Activated T-helper 1 cell treated with anti-CD3 and anti-CD28 coated beads, Interleukin-12 subunit alpha, Interleukin-12 subunit beta, Interleukin-2, Interleukin-4 antibody, amounts not matched to agents 30 ng/mL and 10 ng/mL and 1 ng/mL, durations not matched to agents 14 hours and 24 hours and 36 hours (primary cell): ENCODE data around the gene FANCM. TPM values are rescaled to one million over a fixed set of nuclear protein-coding genes. Genes with fewer than 3 reads are reported as not detected.
A peak's percentile ranks its signal among the peaks of the same experiment; 100 is the strongest.
"Not testable (repeated sequence)": the region's sequence is repeated elsewhere in the genome, so short reads cannot be mapped to it uniquely, and the experiment has no call there.

Experiments
- DNase-seq: peaks from one replicate; pipeline ENCODE4 v3.0.0; 2021; ENCODE audit warnings: low spot score
- H3K27ac Mint-ChIP-seq: one replicate; pipeline ENCODE4 v1.8.0; 2021; ENCODE audit warnings: mild to moderate bottlenecking, mixed read lengths
- H3K27me3 Mint-ChIP-seq: one replicate; pipeline ENCODE4 v1.8.0; 2022; ENCODE audit warnings: mild to moderate bottlenecking, moderate library complexity, mixed read lengths; ENCODE audit not compliant: insufficient read depth
- H3K36me3 Mint-ChIP-seq: one replicate; pipeline ENCODE4 v1.8.0; 2021; ENCODE audit warnings: low read depth, mixed read lengths
- H3K4me1 Mint-ChIP-seq: one replicate; pipeline ENCODE4 v1.8.0; 2021; ENCODE audit warnings: low read depth, mixed read lengths
- H3K4me3 Mint-ChIP-seq: one replicate; pipeline ENCODE4 v1.8.0; 2021; ENCODE audit warnings: mild to moderate bottlenecking, moderate library complexity, mixed read lengths
- H3K9me3 Mint-ChIP-seq: one replicate; pipeline ENCODE4 v1.8.0; 2021; ENCODE audit warnings: mixed read lengths
- intact Hi-C: fragments of 100-400 bp; cut with micrococcal nuclease; formaldehyde crosslinking; loops from one replicate; pipeline ENCODE4 v1.15.1; 2024
- total RNA-seq: library from RNA; stranded (reverse); gene quantifications from 2 replicates; pipeline ENCODE4 v1.2.3, GENCODE V29; 2022

The FANCM gene
- total RNA-seq, 1 donor from 2014 or later: 15.8 TPM

DNA sequence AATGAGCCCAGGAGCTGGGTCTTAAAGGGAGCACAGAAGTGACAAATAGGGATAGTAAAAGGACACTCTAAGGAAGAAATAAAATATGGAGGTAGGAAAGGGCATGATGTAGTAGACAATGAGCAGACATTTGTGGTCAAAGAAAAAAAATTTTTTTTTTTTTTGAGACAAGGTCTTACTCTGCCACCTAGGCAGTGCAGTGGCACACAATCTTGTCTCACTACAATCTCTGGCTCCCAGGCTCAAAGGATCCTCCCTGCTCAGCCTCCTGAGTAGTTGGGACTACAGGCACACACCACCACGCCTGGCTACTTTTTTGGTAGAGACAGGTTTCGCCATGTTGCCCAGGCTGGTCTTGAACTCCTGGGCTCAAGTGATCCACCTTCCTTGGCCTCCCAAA is 10.0 kb upstream of the FANCM start:
- peaks cover 38% of the 10 kb centered on the region for H3K36me3 Mint-ChIP-seq
- no peaks in the 10 kb centered on the region for H3K27me3 Mint-ChIP-seq
- H3K27ac Mint-ChIP-seq: no peak overlapping the region
- DNase-seq: no peak
- H3K4me3 Mint-ChIP-seq: no peak overlapping the region
- H3K9me3 Mint-ChIP-seq: peaks cover 2% of the 10 kb centered on the region
- intact Hi-C loops: no loop called here
- H3K4me1 Mint-ChIP-seq: no peaks in the 10 kb centered on the region

DNA sequence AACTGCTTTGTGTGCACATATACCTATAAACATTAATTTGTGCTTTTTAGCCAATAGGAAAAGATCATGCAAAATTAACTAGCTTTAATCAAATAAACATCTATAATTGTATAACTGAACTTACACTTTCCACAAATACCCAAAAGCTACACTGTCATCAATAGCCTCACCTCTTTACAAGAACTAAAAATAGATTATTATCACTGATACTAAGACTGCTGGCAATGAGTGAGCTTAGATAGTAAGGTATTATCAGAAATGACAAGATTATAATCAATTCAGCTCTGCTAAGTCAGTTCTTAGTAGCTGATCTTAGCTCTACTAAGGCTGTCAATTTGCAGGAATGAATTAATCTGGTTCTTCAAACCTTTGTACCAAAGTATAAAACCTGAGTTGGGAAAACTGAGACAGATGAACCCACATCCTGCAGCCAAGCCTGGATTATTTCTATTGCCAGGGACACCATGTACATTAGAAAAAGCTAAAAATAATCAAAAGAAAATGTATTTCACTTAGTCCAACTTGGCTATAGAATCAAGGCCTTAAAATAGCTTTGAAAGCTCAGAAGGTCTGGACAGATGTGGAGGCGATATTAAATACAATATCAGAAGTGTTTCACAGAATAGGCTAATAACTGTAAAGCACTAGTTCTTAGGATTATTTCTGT is 6.6 kb upstream of the FANCM start:
- H3K4me3 Mint-ChIP-seq: no peak overlapping the region
- no peak overlapping the region for H3K27ac Mint-ChIP-seq
- H3K9me3 Mint-ChIP-seq: no peaks in the 10 kb centered on the region
- H3K27me3 Mint-ChIP-seq: no peaks in the 10 kb centered on the region
- DNase-seq: no peak
- H3K36me3 Mint-ChIP-seq: peaks cover 22% of the 10 kb centered on the region
- H3K4me1 Mint-ChIP-seq: peaks cover 10% of the 10 kb centered on the region
- intact Hi-C loops: no loop called here

DNA sequence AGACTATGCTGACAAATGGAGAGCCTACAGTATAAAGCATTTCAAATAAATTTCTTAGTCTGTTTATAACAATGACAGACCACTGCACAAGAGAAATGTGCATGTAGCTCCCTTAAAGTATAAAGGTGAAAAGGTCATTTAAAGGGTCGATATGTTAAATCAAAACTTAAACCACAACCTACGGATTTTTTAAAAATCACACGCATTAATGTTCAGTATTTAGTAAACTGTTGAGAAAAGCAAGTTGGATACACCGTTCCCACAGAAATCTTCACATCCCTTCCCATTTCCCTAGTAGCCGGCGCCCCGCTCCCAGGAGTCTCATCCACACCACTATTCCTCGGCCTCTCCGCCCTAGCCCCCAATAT is 2.1 kb upstream of the FANCM start:
- intact Hi-C loops: loop anchor here (1.0 kb wide), 7 partner anchors 19 to 236 kb away; partner anchors contain the start of genes MIS18BP1 and PRPF39
- Mint-ChIP-seq H3K27ac (peak overlapping the region; percentile 97), H3K4me1 (peaks cover 34% of the 10 kb centered on the region), H3K27me3 (no peaks in the 10 kb centered on the region), H3K4me3 (peak overlapping the region; percentile 98), H3K9me3 (no peaks in the 10 kb centered on the region), H3K36me3 (peaks cover 4% of the 10 kb centered on the region)
- DNase-seq: no peak

DNA sequence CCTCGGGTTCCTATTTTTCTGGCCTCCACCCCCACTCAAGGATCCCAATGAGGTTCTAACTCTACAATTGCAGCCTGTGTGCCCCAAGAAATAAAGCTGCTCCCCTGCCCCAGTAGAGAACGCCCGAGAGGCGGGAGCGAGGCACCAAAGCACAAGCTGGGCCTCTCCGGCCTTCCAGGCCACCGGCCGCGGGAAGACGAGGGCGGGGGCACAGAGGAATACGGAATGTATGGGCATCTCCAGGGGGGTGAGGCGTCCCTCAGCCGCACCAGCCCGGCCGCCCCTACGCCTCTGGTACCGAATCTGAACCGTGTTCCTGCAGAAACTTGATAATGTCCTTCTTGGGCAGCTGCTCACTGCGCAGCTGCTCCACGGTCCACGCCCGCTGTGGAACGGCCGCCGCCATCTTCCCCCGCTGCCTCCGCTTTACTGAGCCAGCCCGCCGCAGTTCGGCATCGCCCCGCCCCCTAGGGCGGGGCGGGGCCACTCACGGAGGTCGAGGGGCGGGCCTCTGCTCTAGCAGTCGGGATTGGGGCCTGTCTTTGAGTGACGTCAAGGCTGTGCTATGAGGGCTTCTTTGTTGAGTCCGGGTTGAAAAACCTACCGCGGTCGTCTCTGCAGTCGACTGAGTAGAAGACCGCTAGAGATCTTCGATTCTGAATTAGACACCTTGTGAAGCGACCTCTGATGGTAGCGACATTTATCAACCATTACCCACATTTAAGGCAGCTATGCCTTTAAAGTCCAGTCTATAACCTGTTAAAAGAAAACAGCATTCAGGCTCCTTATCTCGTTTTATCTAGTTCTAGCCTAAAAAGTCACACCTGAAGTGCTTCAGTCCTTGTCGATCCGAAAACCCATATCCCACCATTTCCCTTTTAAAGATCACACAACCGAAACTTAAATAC is 1.4 kb upstream of the FANCM start, which contains the start of gene FKBP3:
Gene FKBP3, minus strand, starts transcription at position 431 of the 908 bp plus-strand sequence. Its CDS starts 25 bp downstream, at position 406.
- intact Hi-C loops: loop anchor here (1.0 kb wide), 7 partner anchors 20 to 237 kb away; partner anchors contain the start of genes MIS18BP1 and PRPF39
- DNase-seq: peak; percentile 93
- Mint-ChIP-seq H3K27ac (peak within 1 kb of the TSS; percentile 97), H3K4me3 (peak within 1 kb of the TSS; percentile 98), H3K4me1 (peaks cover 34% of the 10 kb centered on the region), H3K36me3 (peaks cover 4% of the 10 kb centered on the region), H3K27me3 (no peaks in the 10 kb centered on the region), H3K9me3 (no peaks in the 10 kb centered on the region)

DNA sequence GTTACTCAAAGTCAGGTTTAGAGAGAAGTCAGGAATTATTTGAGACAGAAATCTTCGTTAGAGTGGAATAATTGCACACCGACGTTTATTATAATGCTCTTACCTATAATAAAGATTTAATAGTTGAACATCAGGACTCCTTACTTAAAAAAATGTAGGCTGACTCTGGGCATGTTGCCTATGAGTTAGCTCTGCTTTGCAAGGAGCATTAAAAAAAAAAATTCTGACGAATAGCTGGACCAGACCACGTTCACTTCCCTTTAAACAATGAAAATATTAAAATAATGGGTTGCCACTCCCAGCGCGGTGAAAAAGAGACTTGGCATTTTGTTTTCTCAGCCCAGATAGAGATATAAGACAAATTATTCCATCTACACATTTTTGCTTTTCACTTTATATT is 574 bp upstream of the FANCM start:
- H3K4me3 Mint-ChIP-seq: peak overlapping the region; percentile 98
- peaks cover 3% of the 10 kb centered on the region for H3K36me3 Mint-ChIP-seq
- intact Hi-C loops: loop anchor here (1.0 to 5.0 kb wide), 2 partner anchors 62 to 173 kb away; partner anchors contain the start of gene TOGARAM1
- H3K27me3 Mint-ChIP-seq: no peaks in the 10 kb centered on the region
- peaks cover 36% of the 10 kb centered on the region for H3K4me1 Mint-ChIP-seq
- no peaks in the 10 kb centered on the region for H3K9me3 Mint-ChIP-seq
- peak overlapping the region; percentile 97 for H3K27ac Mint-ChIP-seq
- DNase-seq: peak; percentile 2

DNA sequence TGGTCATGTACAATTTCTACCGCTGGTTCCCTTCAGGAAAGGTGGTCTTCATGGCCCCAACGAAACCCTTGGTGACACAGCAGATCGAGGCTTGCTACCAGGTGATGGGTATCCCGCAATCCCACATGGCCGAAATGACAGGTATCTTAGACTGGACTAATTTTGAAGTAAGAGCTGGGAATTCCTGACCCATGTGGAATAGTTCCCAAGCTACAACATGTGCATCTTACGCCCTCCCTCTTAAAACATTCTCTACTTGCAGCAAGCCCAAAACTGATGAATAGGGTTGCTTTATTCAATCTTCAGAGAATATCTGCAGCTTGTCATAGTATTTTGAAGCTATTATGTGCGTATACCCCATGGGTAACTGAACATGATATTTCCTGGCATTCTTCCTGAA is 669 bp downstream of the FANCM start:
- no peaks in the 10 kb centered on the region for H3K9me3 Mint-ChIP-seq
- peaks cover 40% of the 10 kb centered on the region for H3K4me1 Mint-ChIP-seq
- H3K4me3 Mint-ChIP-seq: peak overlapping the region; percentile 98
- no peak for DNase-seq
- H3K36me3 Mint-ChIP-seq: peaks cover 8% of the 10 kb centered on the region
- H3K27ac Mint-ChIP-seq: peak overlapping the region; percentile 97
- no peaks in the 10 kb centered on the region for H3K27me3 Mint-ChIP-seq
- intact Hi-C loops: loop anchor here (5.0 kb wide), 1 partner anchor 61 kb away; no protein-coding TSS in a partner anchor

DNA sequence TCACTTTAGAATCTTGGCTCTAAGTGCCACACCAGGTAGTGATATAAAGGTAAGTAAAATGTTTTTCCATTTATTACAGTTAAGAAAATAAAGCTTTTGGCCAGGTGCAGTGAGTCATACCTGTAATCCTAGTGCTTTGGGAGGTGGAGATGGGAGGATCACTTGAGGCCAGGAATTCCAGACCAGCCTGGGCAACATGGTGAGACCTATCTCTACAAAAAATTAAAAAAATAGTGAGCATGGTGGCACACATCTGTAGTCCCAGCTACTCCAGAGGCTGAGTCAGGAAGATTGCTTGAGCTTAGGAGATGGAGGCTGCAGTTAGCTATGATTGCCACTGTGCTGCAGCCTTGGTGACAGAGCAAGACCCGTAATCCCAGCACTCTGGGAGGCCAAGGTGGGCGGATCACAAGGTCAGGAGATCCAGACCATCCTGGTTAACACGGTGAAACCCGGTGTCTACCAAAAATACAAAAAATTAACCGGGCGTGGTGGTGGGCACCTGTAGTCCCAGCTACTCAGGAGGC is 5.0 kb downstream of the FANCM start:
- intact Hi-C loops: no loop called here
- no peak overlapping the region for H3K27ac Mint-ChIP-seq
- H3K4me1 Mint-ChIP-seq: peaks cover 28% of the 10 kb centered on the region
- peaks cover 17% of the 10 kb centered on the region for H3K36me3 Mint-ChIP-seq
- no peak overlapping the region for H3K4me3 Mint-ChIP-seq
- no peak for DNase-seq
- no peaks in the 10 kb centered on the region for H3K27me3 Mint-ChIP-seq
- H3K9me3 Mint-ChIP-seq: no peaks in the 10 kb centered on the region

DNA sequence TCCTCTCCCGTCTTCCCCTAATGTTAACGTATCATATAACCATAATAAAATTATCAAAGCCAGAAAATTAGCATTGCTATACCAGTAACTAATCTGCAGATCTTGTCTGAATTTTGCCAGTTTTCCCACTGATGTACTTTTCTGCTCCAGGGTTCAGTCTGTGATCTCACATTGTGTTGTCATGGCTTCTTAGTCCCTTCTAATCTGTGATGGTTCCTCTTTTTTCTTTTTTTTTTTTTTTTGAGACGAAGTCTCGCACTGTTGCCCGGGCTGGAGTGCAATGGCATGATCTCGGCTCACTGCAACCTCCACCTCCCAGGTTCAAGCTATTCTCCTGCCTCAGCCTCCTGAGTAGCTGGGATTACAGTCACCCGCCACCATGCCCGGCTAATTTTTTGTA is 6.4 kb downstream of the FANCM start:
- intact Hi-C loops, H3K27ac Mint-ChIP-seq, H3K9me3 Mint-ChIP-seq, DNase-seq, H3K4me3 Mint-ChIP-seq, H3K27me3 Mint-ChIP-seq: not testable (repeated sequence)
- Mint-ChIP-seq H3K36me3 (peaks cover 21% of the 10 kb centered on the region), H3K4me1 (peaks cover 26% of the 10 kb centered on the region)

DNA sequence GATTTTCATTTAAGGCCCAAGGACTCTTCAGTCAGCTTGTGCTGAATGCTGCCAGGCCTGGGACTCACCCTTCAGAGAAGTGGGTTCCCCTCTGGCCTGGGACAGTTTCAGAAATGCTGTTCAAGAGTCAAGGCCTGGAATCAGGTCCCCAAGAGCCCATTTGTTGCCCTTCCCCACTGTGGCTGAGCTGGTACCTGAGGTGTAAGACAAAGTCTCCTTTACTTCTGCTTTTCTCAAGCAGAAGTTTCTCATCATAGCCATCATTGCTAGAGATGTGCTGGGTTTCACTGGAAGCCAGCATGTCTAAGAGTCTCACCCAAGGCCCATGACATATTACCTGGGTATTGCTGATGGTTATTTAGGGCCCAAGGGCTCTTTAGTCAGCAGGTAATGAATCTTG is 8.9 kb downstream of the FANCM start:
- peaks cover 21% of the 10 kb centered on the region for H3K36me3 Mint-ChIP-seq
- no peaks in the 10 kb centered on the region for H3K27me3 Mint-ChIP-seq
- DNase-seq: no peak
- peaks cover 15% of the 10 kb centered on the region for H3K4me1 Mint-ChIP-seq
- intact Hi-C loops: no loop called here
- no peak overlapping the region for H3K4me3 Mint-ChIP-seq
- no peaks in the 10 kb centered on the region for H3K9me3 Mint-ChIP-seq
- peak overlapping the region; percentile 48 for H3K27ac Mint-ChIP-seq

DNA sequence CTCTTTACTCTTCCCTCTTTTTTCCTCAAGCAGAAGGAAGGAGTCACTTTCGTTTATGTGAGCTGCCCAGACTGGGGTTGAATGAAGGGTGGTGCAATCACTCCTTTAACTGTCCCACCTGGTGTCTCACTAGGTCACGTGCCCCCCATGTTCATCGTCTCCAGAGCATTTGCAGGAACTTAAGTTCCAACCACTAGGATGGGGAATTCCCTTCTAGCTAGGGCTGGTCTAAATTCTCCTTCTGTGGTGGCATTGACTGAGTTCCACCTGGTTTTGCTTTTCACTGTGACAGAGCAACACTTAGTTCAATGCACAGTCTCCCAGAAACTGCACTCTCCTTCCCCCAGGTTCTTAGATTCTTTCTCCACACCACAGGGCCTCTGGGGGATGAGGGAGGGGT is 9.5 kb downstream of the FANCM start:
- Mint-ChIP-seq H3K27ac (peak overlapping the region; percentile 48), H3K9me3 (no peaks in the 10 kb centered on the region), H3K4me3 (no peak overlapping the region), H3K4me1 (peaks cover 12% of the 10 kb centered on the region), H3K36me3 (peaks cover 20% of the 10 kb centered on the region), H3K27me3 (no peaks in the 10 kb centered on the region)
- intact Hi-C loops: no loop called here
- no peak for DNase-seq

DNA sequence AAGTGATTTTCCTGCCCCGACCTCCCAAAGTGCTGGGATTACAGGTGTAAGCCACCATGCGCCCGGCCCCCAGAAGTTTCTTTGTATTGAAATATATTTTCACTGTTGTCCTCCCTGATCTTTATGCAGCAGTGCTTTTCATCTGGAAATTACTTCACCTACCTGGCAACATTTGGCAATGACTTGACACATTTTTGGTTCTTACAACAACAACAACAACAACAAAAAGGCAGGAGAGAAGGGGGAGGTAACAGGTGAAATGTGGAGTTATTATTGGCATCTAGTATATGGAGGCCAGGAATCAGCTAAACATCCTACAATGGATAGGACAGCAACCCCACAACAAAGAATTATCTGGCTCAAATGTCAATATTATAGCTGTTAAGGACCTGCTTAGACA is 13.9 kb downstream of the FANCM start:
- Mint-ChIP-seq H3K9me3 (no peaks in the 10 kb centered on the region), H3K36me3 (peaks cover 15% of the 10 kb centered on the region), H3K4me3 (no peak overlapping the region), H3K27ac (no peak overlapping the region), H3K27me3 (no peaks in the 10 kb centered on the region), H3K4me1 (peaks cover 13% of the 10 kb centered on the region)
- intact Hi-C loops: no loop called here
- no peak for DNase-seq

DNA sequence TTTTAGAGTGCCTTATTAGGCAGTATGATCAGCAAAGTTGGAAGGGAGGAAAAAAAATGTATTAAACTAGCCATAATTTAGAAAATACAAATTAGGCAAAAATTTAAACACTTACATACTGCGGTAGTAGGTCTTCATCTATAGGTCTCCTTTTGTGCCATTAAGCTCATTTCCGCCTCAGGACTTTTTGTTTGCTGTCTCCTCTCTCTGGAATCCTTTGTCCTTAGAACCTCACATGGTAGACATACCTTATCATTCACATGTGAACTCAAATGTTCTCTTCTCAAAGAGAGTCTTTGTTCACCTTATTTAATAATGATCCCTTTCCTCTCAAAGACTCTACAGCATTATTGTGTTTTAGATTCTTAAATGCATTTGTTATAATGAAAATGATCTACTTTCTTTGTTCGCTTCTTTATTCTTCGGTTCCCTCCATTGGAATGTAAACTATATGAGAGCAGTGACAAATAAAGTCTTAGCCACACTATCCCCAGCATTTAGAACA is 14.7 kb downstream of the FANCM start:
- no peak for DNase-seq
- H3K36me3 Mint-ChIP-seq: peaks cover 8% of the 10 kb centered on the region
- intact Hi-C loops: no loop called here
- H3K27me3 Mint-ChIP-seq: no peaks in the 10 kb centered on the region
- H3K9me3 Mint-ChIP-seq: no peaks in the 10 kb centered on the region
- no peak overlapping the region for H3K27ac Mint-ChIP-seq
- peaks cover 5% of the 10 kb centered on the region for H3K4me1 Mint-ChIP-seq
- no peak overlapping the region for H3K4me3 Mint-ChIP-seq
